ENCODE results near the gene CDC42SE2. TPM values are rescaled to one million over a fixed set of nuclear protein-coding genes. Genes with fewer than 3 reads are reported as not detected.

CDC42SE2 gene
- total RNA-seq, 2 experiments from 2014 or later = 54.2 to 66.8 TPM

DNA sequence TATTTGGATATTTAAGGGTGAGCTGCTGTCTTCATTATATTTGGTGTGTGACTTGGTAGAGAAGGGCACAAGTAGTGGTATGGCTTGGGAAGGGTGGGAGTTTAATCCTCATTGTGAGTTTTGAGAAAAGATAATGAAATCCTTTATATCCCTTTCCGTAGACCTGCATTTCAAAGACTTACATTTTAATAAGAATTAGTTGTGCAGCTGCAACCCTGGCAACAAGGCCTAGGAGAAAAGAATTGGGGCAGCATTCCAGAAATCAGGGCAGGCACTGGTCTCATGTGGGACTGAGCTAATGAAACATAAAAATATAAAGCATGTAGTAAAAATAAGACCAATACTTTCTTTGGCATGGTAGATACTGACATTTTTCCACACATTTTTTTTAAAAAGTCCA lies 60.5 kb downstream of the CDC42SE2 start:
- Histone ChIP-seq H2AFZ (ENCODE audit: low read length) (no peak overlapping the region), H3K4me2 (ENCODE audit: low read length) (no peak overlapping the region), H3K4me3 (ENCODE audit: low read depth, low read length, poor library complexity, severe bottlenecking) (no peak overlapping the region), H3K36me3 (ENCODE audit: insufficient read depth, low read length) (peaks cover 72% of the 10 kb centered on the region), H3K79me2 (ENCODE audit: insufficient read depth, low read depth, low read length) (peaks cover 88% of the 10 kb centered on the region), H3K4me1 (ENCODE audit: insufficient read depth, low read length, poor library complexity, severe bottlenecking) (no peaks in the 10 kb centered on the region), H3K27ac (ENCODE audit: low read depth, low read length, poor library complexity, severe bottlenecking) (no peak overlapping the region), H3K9me2 (ENCODE audit: insufficient read depth, low read length) (no peaks in the 10 kb centered on the region), H3K9me3 (ENCODE audit: low read length) (no peaks in the 10 kb centered on the region), H4K20me1 (ENCODE audit: insufficient read depth, low read length) (no peaks in the 10 kb centered on the region)
- BruUV-seq (replicated peaks) = no TSS peak
- TF ChIP-seq EZH2phosphoT487 (IDR thresholded peaks at IDR 0.05; ENCODE audit: borderline replicate concordance, low read depth, low read length) (no peak), CTCF (conservative IDR thresholded peaks at IDR 0.05; ENCODE audit: low read length) (no peak)
- POLR2A ChIA-PET = interaction anchor here (0.6 to 1.9 kb wide), 7 partner anchors 10 to 71 kb away, joined by 3 to 17 read pairs (median 4); no protein-coding TSS in a partner anchor
- CTCF ChIA-PET (ENCODE audit: unreplicated experiment) = no interaction called here
- intact Hi-C loops (cut with micrococcal nuclease; ENCODE audit: unreplicated experiment) = no loop called here
- DNase-seq (ENCODE audit: low spot score) = no peak

- H3K27ac ChIP-seq (ENCODE audit: low read depth, low read length, poor library complexity, severe bottlenecking) = no peak overlapping the region
- ChIA-PET CTCF (ENCODE audit: unreplicated experiment) (no interaction called here), POLR2A (interaction anchor here (0.5 to 1.1 kb wide), 4 partner anchors 8 to 1054 kb away, joined by 3 to 7 read pairs (median 4); no protein-coding TSS in a partner anchor)
- no peak for DNase-seq (ENCODE audit: low spot score)
- no peaks in the 10 kb centered on the region for H3K9me3 ChIP-seq (ENCODE audit: low read length)
- intact Hi-C loops (cut with micrococcal nuclease; ENCODE audit: unreplicated experiment) = no loop called here
- H3K4me2 ChIP-seq (ENCODE audit: low read length) = no peak overlapping the region
- H3K79me2 ChIP-seq (ENCODE audit: insufficient read depth, low read depth, low read length) = peaks cover 78% of the 10 kb centered on the region
- H3K9me2 ChIP-seq (ENCODE audit: insufficient read depth, low read length) = no peaks in the 10 kb centered on the region
- no TSS peak for BruUV-seq (replicated peaks)
- no peaks in the 10 kb centered on the region for H3K4me1 ChIP-seq (ENCODE audit: insufficient read depth, low read length, poor library complexity, severe bottlenecking)
- H3K36me3 ChIP-seq (ENCODE audit: insufficient read depth, low read length) = peaks cover 59% of the 10 kb centered on the region
- no peak overlapping the region for H3K4me3 ChIP-seq (ENCODE audit: low read depth, low read length, poor library complexity, severe bottlenecking)
- no peak for TF ChIP-seq EZH2phosphoT487 (IDR thresholded peaks at IDR 0.05; ENCODE audit: borderline replicate concordance, low read depth, low read length)
- TF ChIP-seq CTCF (conservative IDR thresholded peaks at IDR 0.05; ENCODE audit: low read length) = no peak
- H2AFZ ChIP-seq (ENCODE audit: low read length) = no peak overlapping the region
- H4K20me1 ChIP-seq (ENCODE audit: insufficient read depth, low read length) = no peaks in the 10 kb centered on the region
Measured at GRCh38 chr5:131328536-131329285, 64.9 kb downstream of the CDC42SE2 start.

DNA sequence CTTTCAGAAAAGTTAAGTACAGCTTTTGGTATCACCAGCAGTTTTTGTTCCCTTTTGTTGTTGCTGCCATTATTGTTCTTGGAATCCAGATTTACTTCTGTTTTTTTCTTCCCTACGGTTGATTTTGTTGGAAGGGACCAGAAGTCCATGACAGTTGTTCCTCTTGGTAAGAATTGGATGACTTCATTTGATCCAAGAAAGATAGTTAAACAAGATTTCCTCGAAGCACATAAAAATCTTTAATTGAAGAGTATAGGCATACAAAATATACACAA lies 65.4 kb downstream of the CDC42SE2 start:
- Histone ChIP-seq H3K4me2 (ENCODE audit: low read length) (no peak overlapping the region), H3K9me2 (ENCODE audit: insufficient read depth, low read length) (no peaks in the 10 kb centered on the region), H3K4me3 (ENCODE audit: low read depth, low read length, poor library complexity, severe bottlenecking) (no peak overlapping the region), H3K36me3 (ENCODE audit: insufficient read depth, low read length) (peaks cover 56% of the 10 kb centered on the region), H3K27ac (ENCODE audit: low read depth, low read length, poor library complexity, severe bottlenecking) (no peak overlapping the region), H2AFZ (ENCODE audit: low read length) (no peak overlapping the region), H3K79me2 (ENCODE audit: insufficient read depth, low read depth, low read length) (peaks cover 73% of the 10 kb centered on the region), H3K9me3 (ENCODE audit: low read length) (no peaks in the 10 kb centered on the region), H3K4me1 (ENCODE audit: insufficient read depth, low read length, poor library complexity, severe bottlenecking) (no peaks in the 10 kb centered on the region), H4K20me1 (ENCODE audit: insufficient read depth, low read length) (no peaks in the 10 kb centered on the region)
- TF ChIP-seq CTCF (conservative IDR thresholded peaks at IDR 0.05; ENCODE audit: low read length) (no peak), EZH2phosphoT487 (IDR thresholded peaks at IDR 0.05; ENCODE audit: borderline replicate concordance, low read depth, low read length) (no peak)
- DNase-seq (ENCODE audit: low spot score) = no peak
- POLR2A ChIA-PET = interaction anchor here (0.5 to 1.1 kb wide), 5 partner anchors 9 to 1054 kb away, joined by 3 to 7 read pairs (median 4); no protein-coding TSS in a partner anchor
- BruUV-seq (replicated peaks) = no TSS peak
- intact Hi-C loops (cut with micrococcal nuclease; ENCODE audit: unreplicated experiment) = no loop called here
- CTCF ChIA-PET (ENCODE audit: unreplicated experiment) = no interaction called here
